ENCODE measurements around the gene ZNF236. TPM values are rescaled to one million over a fixed set of nuclear protein-coding genes. Genes with fewer than 3 reads are reported as not detected.

The ZNF236 gene
- total and polyA plus RNA-seq, 10 of the 15 experiments (the other 5 are each of a cell fraction or from before 2014, with no cell fraction given) = 1.0 to 14.4 (median 5.9) TPM

- TF ChIP-seq SMARCA5 (IDR thresholded peaks at IDR 0.05) (peak; percentile 85; the same call in 1 of the 2 replicates), WRNIP1 (IDR thresholded peaks at IDR 0.05; ENCODE audit: borderline replicate concordance, low read depth, low read length) (no peak), LARP7 (IDR thresholded peaks at IDR 0.05) (0 out of 2 replicates have a peak, but pooled peaks have one; percentile 2)
These were observed 793 bp downstream of the ZNF236 start (continued) for GRCh38 chr18:76823161-76823538.

GRCh38 chr18:76823587-76824011 lies 1.2 kb downstream of the ZNF236 start:
- Histone ChIP-seq H3K9ac (ENCODE audit: control insufficient read depth, insufficient read depth, low read length) (peak overlapping the region; percentile 89), H4K20me1 (ENCODE audit: control insufficient read depth, insufficient read depth) (no peaks in the 10 kb centered on the region), H3K36me3 (ENCODE audit: control insufficient read depth in 2 of 2, insufficient read depth in 2 of 2, low read length in 1 of 2) (no peaks in the 10 kb centered on the region), H2AFZ (ENCODE audit: control insufficient read depth, low read depth, low read length) (no peak overlapping the region; the same call in 1 of the 2 replicates), H3K27ac (ENCODE audit: control insufficient read depth, insufficient read depth) (peak overlapping the region; percentile 84), H3K27me3 (replicated peaks in 1 of 2; ENCODE audit: control insufficient read depth in 2 of 2, insufficient read depth in 2 of 2, low read length in 1 of 2) (no peaks in the 10 kb centered on the region), H3K4me1 (ENCODE audit: control insufficient read depth, insufficient read depth, low read length) (peaks cover 13% of the 10 kb centered on the region), H3K9me3 (replicated peaks; ENCODE audit: control insufficient read depth, insufficient read depth, low read length) (no peaks in the 10 kb centered on the region), H3K4me2 (ENCODE audit: control insufficient read depth, insufficient read depth) (peak overlapping the region; percentile 89), H3K4me3 (peak overlapping the region; percentile 100), H3K79me2 (ENCODE audit: control insufficient read depth, insufficient read depth, low read length) (peaks cover 82% of the 10 kb centered on the region)
- RAD21 ChIA-PET (ENCODE audit: unreplicated experiment) = interaction anchor here (1.0 kb wide), 1 partner anchor 20 kb away, joined by 3 read pairs; no protein-coding TSS in a partner anchor
- FAIRE-seq (no peak), ATAC-seq (peak; percentile 37), DNase-seq (ENCODE audit: low read depth, low spot score) (no peak)
- BruUV-seq (replicated peaks) = no TSS peak
- CTCF ChIA-PET = interaction anchor here (0.7 to 3.4 kb wide), 4 partner anchors 12 to 282 kb away, joined by 3 to 33 read pairs (median 4); no protein-coding TSS in a partner anchor
- POLR2A ChIA-PET = interaction anchor here (0.5 to 1.3 kb wide), 2 partner anchors 12 to 1317 kb away, joined by 3 read pairs; no protein-coding TSS in a partner anchor
- SMC1A ChIA-PET (ENCODE audit: uncharacterized antibody, unreplicated experiment) = interaction anchor here (1.0 to 1.9 kb wide), 4 partner anchors 20 to 157 kb away, joined by 3 to 12 read pairs (median 4); no protein-coding TSS in a partner anchor
- WGBS (ENCODE audit: insufficient coverage, insufficient replicate concordance, low lambda C conversion rate, missing lambda C conversion rate) = 32% methylated on average over 28 of the region's 28 CpGs
- intact Hi-C loops (cut with micrococcal nuclease; ENCODE audit: unreplicated experiment) = loop anchor here (5.0 to 10.0 kb wide), 3 partner anchors 234 to 329 kb away; partner anchors contain the start of gene ZNF516
- in situ Hi-C loops (cut with MboI) = no loop called here
- no peak for TF ChIP-seq SMAD1 (IDR thresholded peaks at IDR 0.05; ENCODE audit: low read depth, partially characterized antibody)
- peak in 1 of 2 experiments; percentile 27; a peak in 2 of 4 replicates for TF ChIP-seq IKZF2 (IDR thresholded peaks at IDR 0.05)
- peak; percentile 0; the same call in 1 of the 2 replicates for TF ChIP-seq YY1 (IDR thresholded peaks at IDR 0.05; ENCODE audit: low read depth, low read length)
- peak; percentile 35; the same call in 1 of the 2 replicates for TF ChIP-seq BACH1 (IDR thresholded peaks at IDR 0.05; ENCODE audit: borderline replicate concordance)
- 0 out of 2 replicates have a peak, but pooled peaks have one; percentile 2 for TF ChIP-seq EED (IDR thresholded peaks at IDR 0.05; ENCODE audit: low read depth)
- TF ChIP-seq NKRF (conservative IDR thresholded peaks at IDR 0.05) = 0 out of 2 replicates have a peak, but pooled peaks have one; percentile 16
- TF ChIP-seq RELB (IDR thresholded peaks at IDR 0.05; ENCODE audit: low read depth) = peak; percentile 34; the same call in 1 of the 2 replicates
- no peak for TF ChIP-seq ZNF217 (IDR thresholded peaks at IDR 0.05)
- peak; percentile 12; the same call in 1 of the 2 replicates for TF ChIP-seq IKZF1 (conservative IDR thresholded peaks at IDR 0.05)
- TF ChIP-seq CHD2 (IDR thresholded peaks at IDR 0.05; ENCODE audit: borderline replicate concordance, low read depth, low read length) = peak; percentile 92
- TF ChIP-seq ATF7 (IDR thresholded peaks at IDR 0.05; ENCODE audit: low read depth) = no peak
- TF ChIP-seq CTCF (IDR thresholded peaks at IDR 0.05 in 2 of 3, conservative IDR thresholded peaks at IDR 0.05 in 1 of 3; ENCODE audit: control insufficient read depth in 2 of 3, extremely low read depth in 1 of 3, insufficient read depth in 1 of 3, low read depth in 3 of 3, low read length in 3 of 3) = peak; percentile 27 to 52 (median 35); a peak in 5 of 6 replicates
- peak; percentile 63 for TF ChIP-seq BRCA1 (IDR thresholded peaks at IDR 0.05; ENCODE audit: low read depth, low read length)
